RWPE1 (cell line): ENCODE data around the gene FAM229A.

Experiments
- CTCF ChIA-PET: fragments of 350-600 bp; sonication (Branson Sonifier 250); formaldehyde crosslinking; extraction: SDS; loops from one replicate; lab custom pipeline; 2021; lab: Yijun Ruan, JAX
- POLR2A ChIA-PET: fragments of 400-600 bp; formaldehyde crosslinking; extraction: SDS; loops from one replicate; lab custom pipeline; 2020; ENCODE audit warnings: antibody characterized with exemption; ENCODE audit not compliant: low non-redundant PET; lab: Yijun Ruan, JAX
- DNase-seq: peaks from one replicate; pipeline ENCODE4 v3.0.0; 2012; ENCODE audit warnings: low spot score
- H3K27ac ChIP-seq: fragments of 450-650 bp; 2 replicates; pipeline ENCODE4 v1.5.1; 2017
- CTCF ChIP-seq: fragments of 450-650 bp; conservative IDR thresholded peaks from 2 replicates; pipeline ENCODE4 v1.5.1; 2017; ENCODE audit warnings: low read depth, mild to moderate bottlenecking

Gene FAM229A

GRCh38 chr1:32334864-32335534 is 27.3 kb downstream of the FAM229A start:
- ChIA-PET CTCF (interaction anchor here (1.2 kb wide), 1 partner anchor 93 kb away, joined by 3 read pairs; no protein-coding TSS in a partner anchor), POLR2A (interaction anchor here (1.4 kb wide), 1 partner anchor 59 kb away, joined by 3 read pairs; the partner anchor contains the start of gene BSDC1)
- TF ChIP-seq CTCF = peak; percentile 77
- peak; percentile 41 for DNase-seq
- H3K27ac ChIP-seq = no peak overlapping the region

GRCh38 chr1:32334274-32334861 is 27.9 kb downstream of the FAM229A start:
- ChIA-PET POLR2A (interaction anchor here (0.5 kb wide), 1 partner anchor 121 kb away, joined by 4 read pairs; no protein-coding TSS in a partner anchor), CTCF (interaction anchor here (0.5 to 0.6 kb wide), 2 partner anchors 18 to 68 kb away, joined by 4 to 6 read pairs; no protein-coding TSS in a partner anchor)
- DNase-seq = no peak
- peak overlapping the region; percentile 15; the same call in 1 of the 2 replicates for H3K27ac ChIP-seq
- no peak for TF ChIP-seq CTCF

DNA sequence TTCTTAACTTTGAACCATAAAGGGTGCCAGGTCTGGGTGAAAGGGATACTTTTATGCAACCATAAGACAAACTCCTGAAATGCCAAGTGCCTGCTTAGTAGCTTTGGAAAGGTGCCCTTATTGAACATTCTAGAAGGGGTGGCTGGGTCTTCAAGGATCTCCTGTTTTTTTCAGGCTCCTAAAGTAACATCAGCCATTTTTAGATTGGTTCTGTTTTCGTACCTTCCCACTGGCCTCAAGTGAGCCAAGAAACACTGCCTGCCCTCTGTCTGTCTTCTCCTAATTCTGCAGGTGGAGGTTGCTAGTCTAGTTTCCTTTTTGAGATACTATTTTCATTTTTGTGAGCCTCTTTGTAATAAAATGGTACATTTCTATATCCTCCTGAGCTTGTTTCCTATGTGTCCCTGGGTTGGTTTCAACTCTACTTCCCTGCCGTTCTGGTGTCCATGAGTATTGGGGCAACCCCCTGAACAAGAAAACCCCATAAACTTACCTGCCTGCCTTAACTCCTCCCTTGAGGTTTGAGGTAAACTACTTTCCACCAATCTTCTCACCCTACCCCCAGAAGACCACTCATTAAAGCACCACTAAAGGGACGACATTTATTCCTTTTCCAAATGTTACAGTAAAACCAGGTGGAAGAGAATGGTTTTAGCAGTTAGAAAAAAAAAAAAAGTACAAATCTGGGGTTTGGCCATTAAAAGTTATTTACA is 28.9 kb downstream of the FAM229A start:
- no peak for TF ChIP-seq CTCF
- POLR2A ChIA-PET = no interaction called here
- DNase-seq = no peak
- CTCF ChIA-PET = interaction anchor here (0.6 kb wide), 1 partner anchor 19 kb away, joined by 6 read pairs; no protein-coding TSS in a partner anchor
- no peak overlapping the region for H3K27ac ChIP-seq

DNA sequence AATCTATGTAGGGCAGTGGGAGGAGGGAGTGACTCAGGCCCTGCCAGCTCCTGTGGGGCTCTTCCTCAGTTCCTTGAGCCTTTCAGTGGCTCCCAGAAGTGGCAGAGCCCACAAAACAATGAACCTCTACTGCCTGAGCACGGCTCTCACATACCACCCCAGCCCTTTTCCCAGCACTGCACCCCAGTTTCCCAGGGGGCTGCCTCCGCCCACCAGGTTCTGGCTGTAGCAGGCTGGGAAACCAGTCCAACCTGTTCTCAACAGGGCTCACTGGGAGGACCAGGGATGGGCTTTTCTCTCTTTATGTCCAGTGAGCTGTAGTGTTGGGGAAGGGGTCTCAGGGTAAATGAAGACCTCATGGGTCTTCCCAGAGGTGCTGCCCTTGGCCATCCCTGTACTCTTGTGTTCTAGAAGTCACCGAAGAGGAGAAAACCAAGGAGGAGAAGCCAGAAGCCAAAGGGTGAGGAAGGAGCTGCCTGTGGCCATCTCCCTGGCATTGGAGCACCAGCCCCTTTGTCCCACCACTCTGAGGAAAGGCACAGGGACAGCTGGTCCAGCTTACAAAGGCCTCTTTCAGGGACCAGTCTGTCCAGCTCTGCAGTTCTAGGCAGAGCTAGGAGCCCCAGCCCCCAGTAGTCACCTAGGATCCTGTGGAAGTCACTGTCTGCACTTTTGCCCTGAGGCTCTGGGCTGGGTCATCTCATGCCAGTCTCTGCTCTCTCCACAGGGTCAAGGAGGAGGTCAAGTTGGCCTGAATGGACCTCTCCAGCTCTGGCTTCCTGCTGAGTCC is 29.8 kb downstream of the FAM229A start:
- H3K27ac ChIP-seq = peak overlapping the region; percentile 26; the same call in 1 of the 2 replicates
- POLR2A ChIA-PET = no interaction called here
- CTCF ChIA-PET = no interaction called here
- TF ChIP-seq CTCF = no peak
- no peak for DNase-seq

DNA sequence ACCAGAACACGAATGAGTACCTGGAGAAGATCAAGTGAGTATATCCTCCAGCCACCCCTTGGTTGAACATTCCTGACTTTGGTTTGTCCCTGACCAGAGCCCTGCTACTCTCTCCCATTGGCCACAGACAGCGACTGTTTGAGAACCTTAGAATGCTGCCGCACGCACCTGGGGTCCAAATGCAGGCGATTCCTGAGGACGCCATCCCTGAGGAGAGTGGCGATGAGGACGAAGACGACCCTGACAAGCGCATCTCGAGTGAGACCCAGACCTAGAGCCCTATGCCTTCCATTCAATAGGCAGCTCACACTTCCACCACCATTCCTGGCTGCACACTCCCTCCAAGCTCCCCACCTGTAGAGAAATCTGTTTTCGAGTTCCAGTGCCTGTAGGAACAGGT is 30.7 kb downstream of the FAM229A start:
- CTCF ChIA-PET = no interaction called here

More for the DNA sequence above, 30.7 kb downstream of the FAM229A start:
- DNase-seq = no peak
- POLR2A ChIA-PET = no interaction called here
- no peak for TF ChIP-seq CTCF
- no peak overlapping the region for H3K27ac ChIP-seq
